Measurements from ENCODE around the gene PDIK1L. TPM values are rescaled to one million over a fixed set of nuclear protein-coding genes. Genes with fewer than 3 reads are reported as not detected.

Gene PDIK1L
- total and polyA plus RNA-seq, 9 of the 15 experiments (the other 6 are each of a cell fraction or from before 2014, with no cell fraction given), result 12.8 to 30.2 (median 21.5) TPM

GRCh38 chr1:26161415-26162219 is 50.0 kb downstream of the PDIK1L start (continued):
- TF ChIP-seq GTF3C2 (IDR thresholded peaks at IDR 0.05; ENCODE audit: borderline replicate concordance, extremely low read depth, insufficient read length), result no peak
- TF ChIP-seq NR1H2 (CRISPR knock-in tag; IDR thresholded peaks at IDR 0.05), result no peak
- TF ChIP-seq ZBTB5 (IDR thresholded peaks at IDR 0.05), result no peak
- TF ChIP-seq THAP7 (CRISPR knock-in tag; IDR thresholded peaks at IDR 0.05), result no peak
- TF ChIP-seq NFIX (CRISPR knock-in tag; IDR thresholded peaks at IDR 0.05; ENCODE audit: low read depth), result no peak
- no peak for TF ChIP-seq SMARCA5 (IDR thresholded peaks at IDR 0.05)
- TF ChIP-seq HDAC8 (tag; IDR thresholded peaks at IDR 0.05), result peak; percentile 62
- TF ChIP-seq HBP1 (CRISPR knock-in tag; IDR thresholded peaks at IDR 0.05), result no peak
- no peak for TF ChIP-seq TAF9B (IDR thresholded peaks at IDR 0.05; ENCODE audit: partially characterized antibody)
- TF ChIP-seq SLC30A9 (CRISPR knock-in tag; IDR thresholded peaks at IDR 0.05), result no peak
- no peak for TF ChIP-seq KAT7 (CRISPR knock-in tag; IDR thresholded peaks at IDR 0.05; ENCODE audit: borderline replicate concordance)
- peak; percentile 93 for TF ChIP-seq HMGXB4 (CRISPR knock-in tag; IDR thresholded peaks at IDR 0.05)
- no peak for TF ChIP-seq ZNF384 (IDR thresholded peaks at IDR 0.05; ENCODE audit: low read depth, low read length)
- TF ChIP-seq EWSR1 (IDR thresholded peaks at IDR 0.05; ENCODE audit: borderline replicate concordance, low read depth, partially characterized antibody), result no peak
- TF ChIP-seq BMI1 (IDR thresholded peaks at IDR 0.05; ENCODE audit: low read length), result no peak
- TF ChIP-seq MAX (CRISPR knock-in tag; IDR thresholded peaks at IDR 0.05), result peak; percentile 99
- no peak for TF ChIP-seq CAMTA2 (CRISPR knock-in tag; conservative IDR thresholded peaks at IDR 0.05)
- TF ChIP-seq STAT5B (CRISPR knock-in tag; IDR thresholded peaks at IDR 0.05), result no peak
- TF ChIP-seq CBFA2T3 (IDR thresholded peaks at IDR 0.05), result 0 out of 2 replicates have a peak, but pooled peaks have one; percentile 11
